K562 (cell line): ENCODE results near the gene TRIP6.

Source experiments
- CCNT2 ChIP-seq: IDR thresholded peaks from 2 replicates; pipeline ENCODE4 v1.6.1; 2011; ENCODE audit warnings: borderline replicate concordance, low read depth, mild to moderate bottlenecking, moderate library complexity, mixed read lengths, low read length; ENCODE audit not compliant: insufficient read length; ENCODE audit errors: extremely low read depth
- MAFG ChIP-seq: fragments of 450-650 bp; conservative IDR thresholded peaks from 2 replicates; pipeline ENCODE4 v1.6.1; 2016; ENCODE audit warnings: missing genetic modification characterization, missing compliant biosample characterization

- TF ChIP-seq MAFG (tag) (no peak), CCNT2 (no peak)
These were observed 34.9 kb upstream of the TRIP6 start for GRCh38 chr7:100832281-100832633.
